AG04450 (cell line): ENCODE measurements around the gene PCSK6. TPM values are rescaled to one million over a fixed set of nuclear protein-coding genes. Genes with fewer than 3 reads are reported as not detected.
"Not testable (repeated sequence)": the region's sequence is repeated elsewhere in the genome, so short reads cannot be mapped to it uniquely, and the experiment has no call there.

ENCODE experiments used
- CTCF ChIA-PET: fragments of 300-600, 350-600 bp; formaldehyde crosslinking; extraction: SDS; loops from one replicate; lab custom pipeline; 2022; ENCODE audit warnings: antibody characterized with exemption, inconsistent platforms; lab: Charles Lee
- POLR2A ChIA-PET: fragments of 350-600 bp; formaldehyde crosslinking; extraction: SDS; loops from one replicate; lab custom pipeline; 2021; ENCODE audit warnings: antibody characterized with exemption, inconsistent platforms; lab: Yijun Ruan, JAX
- DNase-seq: peaks from one replicate; pipeline ENCODE4 v3.0.0-alpha.2; 2011; ENCODE audit warnings: low read depth, low spot score
- H3K27ac ChIP-seq: one replicate; pipeline ENCODE4 v1.5.1; 2012; ENCODE audit warnings: low read depth, low read length, control low read depth
- H3K27me3 ChIP-seq: one replicate; pipeline ENCODE4 v1.6.0; 2012; ENCODE audit warnings: low read length; ENCODE audit not compliant: control insufficient read depth, insufficient read depth
- H3K4me3 ChIP-seq: 2 replicates; pipeline ENCODE4 v1.5.1; 2011; ENCODE audit warnings: mild to moderate bottlenecking, low read depth, low read length, control low read depth
- H3K9me3 ChIP-seq: 2 replicates; pipeline ENCODE4 v1.5.1; 2012; ENCODE audit warnings: low read length; ENCODE audit not compliant: control insufficient read depth, insufficient read depth
- CTCF ChIP-seq: IDR thresholded peaks from 2 replicates; pipeline ENCODE4 v1.5.1; 2011; ENCODE audit warnings: low read depth, low read length, control low read depth, inconsistent platforms
- polyA plus RNA-seq: library from polyadenylated mRNA; depleted of rRNA; stranded (reverse); fragments of >200 nt; gene quantifications from 2 replicates; pipeline ENCODE4 v1.2.3, GENCODE V29; 2011

PCSK6 gene
- polyA plus RNA-seq, 1 experiment, result 0.06 TPM

GRCh38 chr15:101358895-101359294 is 130.6 kb downstream of the PCSK6 start:
- POLR2A ChIA-PET, result no interaction called here
- H3K4me3 ChIP-seq, result no peak overlapping the region
- no peak overlapping the region for H3K27ac ChIP-seq
- no peak for DNase-seq
- CTCF ChIA-PET, result no interaction called here
- H3K9me3 ChIP-seq, result no peaks in the 10 kb centered on the region
- TF ChIP-seq CTCF, result no peak
- peaks cover 3% of the 10 kb centered on the region for H3K27me3 ChIP-seq

GRCh38 chr15:101357885-101358284 is 131.6 kb downstream of the PCSK6 start:
- ChIA-PET CTCF (no interaction called here), POLR2A (no interaction called here)
- no peak overlapping the region for H3K27ac ChIP-seq
- no peaks in the 10 kb centered on the region for H3K9me3 ChIP-seq
- no peak for DNase-seq
- no peak for TF ChIP-seq CTCF
- H3K27me3 ChIP-seq, result peaks cover 3% of the 10 kb centered on the region
- H3K4me3 ChIP-seq, result no peak overlapping the region

- TF ChIP-seq CTCF, result no peak
- peaks cover 3% of the 10 kb centered on the region for H3K27me3 ChIP-seq
- ChIA-PET POLR2A (no interaction called here), CTCF (no interaction called here)
- H3K4me3 ChIP-seq, result no peak overlapping the region
- DNase-seq, result no peak
- no peaks in the 10 kb centered on the region for H3K9me3 ChIP-seq
- H3K27ac ChIP-seq, result no peak overlapping the region
Measured at GRCh38 chr15:101357333-101357732, 132.2 kb downstream of the PCSK6 start.

GRCh38 chr15:101356512-101357172 is 132.9 kb downstream of the PCSK6 start:
- H3K9me3 ChIP-seq, CTCF ChIA-PET, DNase-seq, H3K27ac ChIP-seq, H3K4me3 ChIP-seq, POLR2A ChIA-PET, H3K27me3 ChIP-seq: not testable (repeated sequence)

GRCh38 chr15:101355678-101356464 is 133.6 kb downstream of the PCSK6 start:
- ChIA-PET CTCF (no interaction called here), POLR2A (no interaction called here)
- H3K27ac ChIP-seq, result no peak overlapping the region
- DNase-seq, result no peak
- no peak overlapping the region for H3K4me3 ChIP-seq
- no peak for TF ChIP-seq CTCF
- no peaks in the 10 kb centered on the region for H3K9me3 ChIP-seq
- H3K27me3 ChIP-seq, result peaks cover 3% of the 10 kb centered on the region
